ENCODE results near the gene FYCO1.

The FYCO1 gene

DNA sequence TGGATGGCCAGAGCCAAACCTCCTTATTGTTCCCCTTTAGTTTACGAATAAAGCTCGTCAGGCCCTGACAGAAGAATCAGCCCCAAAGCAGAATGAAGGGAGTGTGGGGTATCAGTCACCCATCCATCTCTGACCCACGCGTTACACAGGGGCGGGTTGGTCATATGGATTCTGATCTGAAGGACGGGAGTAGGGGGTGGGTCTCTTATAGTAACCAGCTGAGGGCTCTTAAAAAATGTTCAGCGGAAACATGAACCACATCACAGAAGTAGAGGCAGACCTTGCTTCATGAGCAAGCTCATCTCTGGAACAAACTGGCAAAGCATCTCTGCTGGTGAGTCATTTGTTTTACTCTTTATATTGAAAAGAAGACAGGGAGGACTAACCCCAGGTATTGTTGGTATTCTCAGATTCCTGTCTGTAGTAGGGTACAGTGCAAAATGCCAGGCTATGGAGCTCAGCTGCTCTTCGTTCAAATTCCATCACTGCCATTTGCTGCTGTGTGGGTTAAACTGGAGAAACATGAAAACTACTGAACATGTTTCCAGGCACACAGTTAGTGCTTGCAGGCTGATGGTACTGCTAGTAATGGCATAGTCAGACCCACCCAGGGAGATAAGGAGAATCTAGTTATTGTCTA, 52.3 kb downstream of the FYCO1 start, which contains the start of gene CXCR6:
CXCR6 (plus strand) TSS at position 258 of the 640 bp plus-strand sequence. CDS start 3,018 bp downstream, outside the sequence.
- no peaks in the 10 kb centered on the region for H3K4me1 Mint-ChIP-seq
- H3K36me3 Mint-ChIP-seq (ENCODE audit: low read depth): peaks cover 40% of the 10 kb centered on the region
- H3K9me3 Mint-ChIP-seq: no peaks in the 10 kb centered on the region
- peaks cover 3% of the 10 kb centered on the region for H3K27me3 Mint-ChIP-seq (ENCODE audit: low read depth, poor library complexity)
- no peak within 1 kb of the TSS for H3K4me3 Mint-ChIP-seq
- no peak within 1 kb of the TSS for H3K27ac Mint-ChIP-seq
- DNase-seq: no peak
- TF ChIP-seq, protein P1, sequence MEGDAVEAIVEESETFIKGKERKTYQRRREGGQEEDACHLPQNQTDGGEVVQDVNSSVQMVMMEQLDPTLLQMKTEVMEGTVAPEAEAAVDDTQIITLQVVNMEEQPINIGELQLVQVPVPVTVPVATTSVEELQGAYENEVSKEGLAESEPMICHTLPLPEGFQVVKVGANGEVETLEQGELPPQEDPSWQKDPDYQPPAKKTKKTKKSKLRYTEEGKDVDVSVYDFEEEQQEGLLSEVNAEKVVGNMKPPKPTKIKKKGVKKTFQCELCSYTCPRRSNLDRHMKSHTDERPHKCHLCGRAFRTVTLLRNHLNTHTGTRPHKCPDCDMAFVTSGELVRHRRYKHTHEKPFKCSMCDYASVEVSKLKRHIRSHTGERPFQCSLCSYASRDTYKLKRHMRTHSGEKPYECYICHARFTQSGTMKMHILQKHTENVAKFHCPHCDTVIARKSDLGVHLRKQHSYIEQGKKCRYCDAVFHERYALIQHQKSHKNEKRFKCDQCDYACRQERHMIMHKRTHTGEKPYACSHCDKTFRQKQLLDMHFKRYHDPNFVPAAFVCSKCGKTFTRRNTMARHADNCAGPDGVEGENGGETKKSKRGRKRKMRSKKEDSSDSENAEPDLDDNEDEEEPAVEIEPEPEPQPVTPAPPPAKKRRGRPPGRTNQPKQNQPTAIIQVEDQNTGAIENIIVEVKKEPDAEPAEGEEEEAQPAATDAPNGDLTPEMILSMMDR (IDR thresholded peaks at IDR 0.05): no peak

DNA sequence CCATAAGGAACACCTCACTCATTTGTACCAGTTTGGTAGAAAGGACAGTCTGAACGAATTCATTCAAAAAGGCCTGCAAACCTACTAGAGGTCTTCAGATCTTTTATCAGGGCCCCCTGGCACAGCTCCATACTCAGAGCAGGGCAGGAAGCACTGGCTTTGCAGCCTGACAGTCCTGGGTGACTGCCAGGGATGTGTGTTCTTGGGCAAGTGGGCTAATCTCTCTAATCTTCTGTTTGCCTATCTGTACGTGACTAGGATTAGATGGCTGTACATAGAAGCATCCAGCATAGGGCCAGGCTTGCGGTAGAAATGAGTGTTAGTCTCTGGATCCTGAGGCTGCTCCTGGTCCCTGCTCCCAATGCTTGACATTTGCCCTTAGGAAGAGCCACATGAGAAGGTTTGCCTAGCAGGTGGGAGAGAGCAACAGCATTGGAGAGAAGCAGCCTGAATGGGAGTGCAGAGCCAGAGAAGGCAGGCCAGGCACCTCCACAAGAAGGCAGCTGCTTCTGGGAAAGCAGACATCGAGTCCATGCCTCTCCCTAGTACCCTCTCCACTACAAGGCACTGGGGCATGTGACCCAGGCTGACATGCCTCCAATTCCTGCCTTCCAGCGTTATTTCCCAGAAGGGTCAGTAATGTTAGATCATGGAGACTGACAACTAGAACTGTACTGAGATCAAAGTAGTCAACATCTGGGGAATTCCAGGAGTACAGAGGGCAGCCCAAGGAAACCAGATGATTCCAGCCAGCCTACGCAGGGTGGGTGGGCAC, 53.4 kb downstream of the FYCO1 start:
- H3K4me3 Mint-ChIP-seq: no peak overlapping the region

GRCh38 chr3:45940781-45941365, 54.8 kb downstream of the FYCO1 start:
- Mint-ChIP-seq H3K36me3 (ENCODE audit: low read depth) (peaks cover 20% of the 10 kb centered on the region), H3K4me1 (no peaks in the 10 kb centered on the region), H3K27me3 (ENCODE audit: low read depth, poor library complexity) (peaks cover 3% of the 10 kb centered on the region), H3K27ac (no peak overlapping the region), H3K9me3 (no peaks in the 10 kb centered on the region), H3K4me3 (no peak overlapping the region)
- no peak for DNase-seq
- TF ChIP-seq, protein P1 (IDR thresholded peaks at IDR 0.05): no peak

More for the DNA sequence above, 53.4 kb downstream of the FYCO1 start:
- no peak for DNase-seq
- H3K27ac Mint-ChIP-seq: no peak overlapping the region
- TF ChIP-seq, protein P1 (IDR thresholded peaks at IDR 0.05): no peak
- no peaks in the 10 kb centered on the region for H3K9me3 Mint-ChIP-seq
- H3K4me1 Mint-ChIP-seq: no peaks in the 10 kb centered on the region
- H3K36me3 Mint-ChIP-seq (ENCODE audit: low read depth): peaks cover 29% of the 10 kb centered on the region
- peaks cover 3% of the 10 kb centered on the region for H3K27me3 Mint-ChIP-seq (ENCODE audit: low read depth, poor library complexity)

GRCh38 chr3:45940004-45940780, 55.4 kb downstream of the FYCO1 start:
- Mint-ChIP-seq H3K27ac (no peak overlapping the region), H3K36me3 (ENCODE audit: low read depth) (peaks cover 23% of the 10 kb centered on the region), H3K27me3 (ENCODE audit: low read depth, poor library complexity) (peaks cover under 1% of the 10 kb centered on the region), H3K9me3 (no peaks in the 10 kb centered on the region), H3K4me3 (no peak overlapping the region), H3K4me1 (no peaks in the 10 kb centered on the region)
- TF ChIP-seq, protein P1 (IDR thresholded peaks at IDR 0.05): no peak
- DNase-seq: no peak

DNA sequence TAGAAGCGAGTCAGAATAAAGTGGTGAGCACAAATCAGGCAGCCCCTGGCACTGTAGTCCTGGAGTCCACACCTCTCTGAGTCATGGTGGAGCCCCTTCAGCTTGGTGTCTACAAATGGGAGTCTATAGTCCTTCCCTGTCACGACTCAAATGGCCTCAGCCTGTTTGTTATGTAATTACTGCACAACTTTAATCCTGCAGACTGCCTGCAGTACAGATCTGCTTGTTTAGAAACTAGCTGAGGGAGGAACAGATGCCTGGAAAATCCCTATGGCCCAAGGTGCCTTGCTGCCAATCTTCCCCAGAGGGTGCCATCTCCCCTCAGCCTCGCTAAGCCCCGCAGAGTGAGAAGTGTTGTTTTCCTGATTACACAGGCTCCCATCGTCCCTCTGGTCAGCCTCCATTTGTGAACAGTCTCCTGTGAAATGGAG, 56.3 kb downstream of the FYCO1 start:
- H3K27ac Mint-ChIP-seq: no peak overlapping the region
- H3K4me1 Mint-ChIP-seq: no peaks in the 10 kb centered on the region
- peaks cover 29% of the 10 kb centered on the region for H3K36me3 Mint-ChIP-seq (ENCODE audit: low read depth)
- TF ChIP-seq, protein P1 (IDR thresholded peaks at IDR 0.05): no peak
- H3K9me3 Mint-ChIP-seq: no peaks in the 10 kb centered on the region
- no peaks in the 10 kb centered on the region for H3K27me3 Mint-ChIP-seq (ENCODE audit: low read depth, poor library complexity)
- no peak overlapping the region for H3K4me3 Mint-ChIP-seq
- no peak for DNase-seq

Measured in nephron progenitor cell (in vitro differentiated cells).